ENCODE measurements around the gene ASMT. TPM values are rescaled to one million over a fixed set of nuclear protein-coding genes. Genes with fewer than 3 reads are reported as not detected.

ASMT gene
- total RNA-seq, 1 experiment from 2014 or later, result not detected

DNA sequence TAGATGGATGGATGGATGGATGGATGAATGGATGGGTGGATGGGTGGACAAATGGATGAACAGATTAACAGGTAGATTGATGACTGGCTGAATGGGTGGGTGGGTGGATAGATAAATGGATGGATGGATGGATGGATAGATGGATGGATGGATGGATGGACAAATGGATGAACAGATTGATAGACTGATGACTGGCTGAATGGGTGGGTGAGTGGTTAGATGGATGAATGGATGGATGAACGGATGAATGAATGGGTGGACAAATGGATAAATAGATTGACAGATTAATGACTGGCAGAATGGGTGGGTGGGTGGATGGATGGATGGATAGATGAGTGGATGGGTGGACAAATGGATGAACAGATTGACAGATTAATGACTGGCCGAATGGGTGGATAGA, 37.0 kb upstream of the ASMT start:
- no peak overlapping the region for H3K4me2 ChIP-seq (ENCODE audit: low read length)
- ChIA-PET CTCF (no interaction called here), POLR2A (ENCODE audit: unreplicated experiment) (no interaction called here)
- no peaks in the 10 kb centered on the region for H3F3A ChIP-seq (ENCODE audit: low read length, unreplicated experiment)
- peaks cover 4% of the 10 kb centered on the region; the same call in 1 of the 2 replicates for H3K4me1 ChIP-seq (ENCODE audit: insufficient read depth, low read length)
- no peaks in the 10 kb centered on the region for H3K9me2 ChIP-seq (replicated peaks; ENCODE audit: low read length)
- intact Hi-C loops (cut with micrococcal nuclease), result no loop called here
- ATAC-seq (no peak), DNase-seq (no peak)
- H3K9me3 ChIP-seq (ENCODE audit: low read length), result no peaks in the 10 kb centered on the region
- TF ChIP-seq EZH2 (IDR thresholded peaks at IDR 0.05; ENCODE audit: low read length, unreplicated experiment) (no peak), EZH2phosphoT487 (IDR thresholded peaks at IDR 0.05; ENCODE audit: borderline replicate concordance, low read length) (no peak)
- TF ChIP-seq, protein P1, sequence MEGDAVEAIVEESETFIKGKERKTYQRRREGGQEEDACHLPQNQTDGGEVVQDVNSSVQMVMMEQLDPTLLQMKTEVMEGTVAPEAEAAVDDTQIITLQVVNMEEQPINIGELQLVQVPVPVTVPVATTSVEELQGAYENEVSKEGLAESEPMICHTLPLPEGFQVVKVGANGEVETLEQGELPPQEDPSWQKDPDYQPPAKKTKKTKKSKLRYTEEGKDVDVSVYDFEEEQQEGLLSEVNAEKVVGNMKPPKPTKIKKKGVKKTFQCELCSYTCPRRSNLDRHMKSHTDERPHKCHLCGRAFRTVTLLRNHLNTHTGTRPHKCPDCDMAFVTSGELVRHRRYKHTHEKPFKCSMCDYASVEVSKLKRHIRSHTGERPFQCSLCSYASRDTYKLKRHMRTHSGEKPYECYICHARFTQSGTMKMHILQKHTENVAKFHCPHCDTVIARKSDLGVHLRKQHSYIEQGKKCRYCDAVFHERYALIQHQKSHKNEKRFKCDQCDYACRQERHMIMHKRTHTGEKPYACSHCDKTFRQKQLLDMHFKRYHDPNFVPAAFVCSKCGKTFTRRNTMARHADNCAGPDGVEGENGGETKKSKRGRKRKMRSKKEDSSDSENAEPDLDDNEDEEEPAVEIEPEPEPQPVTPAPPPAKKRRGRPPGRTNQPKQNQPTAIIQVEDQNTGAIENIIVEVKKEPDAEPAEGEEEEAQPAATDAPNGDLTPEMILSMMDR (conservative IDR thresholded peaks at IDR 0.05; ENCODE audit: low read depth, low read length), result no peak
- BruUV-seq (replicated peaks), result no TSS peak
- no peak overlapping the region for H2AFZ ChIP-seq (ENCODE audit: low read length)
- H3K27me3 ChIP-seq (ENCODE audit: low read length), result no peaks in the 10 kb centered on the region
- no peaks in the 10 kb centered on the region for H3K79me2 ChIP-seq (ENCODE audit: low read length)
- H3K27ac ChIP-seq (ENCODE audit: low read length), result no peak overlapping the region
- H3K9ac ChIP-seq (ENCODE audit: low read length), result no peak overlapping the region
- H3K4me3 ChIP-seq (ENCODE audit: low read length), result no peak overlapping the region
- no peaks in the 10 kb centered on the region for H3K36me3 ChIP-seq (ENCODE audit: low read depth, low read length)
- H4K20me1 ChIP-seq (ENCODE audit: low read length), result no peaks in the 10 kb centered on the region

DNA sequence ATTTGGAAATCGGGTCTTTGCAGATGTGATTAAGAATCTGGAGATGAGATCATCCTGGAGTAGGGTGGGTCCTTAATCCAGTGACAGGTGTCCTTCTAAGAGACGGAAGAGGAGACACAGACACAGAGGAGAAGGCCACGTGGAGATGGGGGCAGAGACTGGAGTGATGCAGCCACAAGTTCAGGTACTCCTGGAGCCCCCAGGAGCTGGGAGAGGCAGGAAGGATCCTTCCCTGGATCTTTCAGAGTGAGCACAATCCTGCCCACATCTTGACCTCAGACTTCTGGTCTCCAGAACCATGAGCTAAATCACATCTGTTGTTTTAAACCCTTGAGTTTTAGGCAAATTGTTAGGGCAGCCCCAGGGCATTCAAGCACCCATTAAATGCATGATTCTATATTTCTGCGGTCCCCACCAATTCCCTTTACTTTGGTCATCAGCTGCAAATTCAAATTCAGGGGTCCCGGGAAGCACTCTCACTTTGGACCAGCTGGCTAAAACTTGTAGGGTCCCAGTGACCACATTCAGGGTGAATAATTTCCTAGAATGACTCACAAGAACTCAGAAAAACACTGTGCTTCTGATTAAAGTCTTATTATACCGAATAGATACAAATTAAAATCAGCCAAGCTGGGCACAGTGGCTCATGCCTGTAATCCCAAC, 36.2 kb upstream of the ASMT start:
- no peak overlapping the region for H3K4me3 ChIP-seq (ENCODE audit: low read length)
- intact Hi-C loops (cut with micrococcal nuclease), result no loop called here
- no peaks in the 10 kb centered on the region for H3K36me3 ChIP-seq (ENCODE audit: low read depth, low read length)
- POLR2A ChIA-PET (ENCODE audit: unreplicated experiment), result no interaction called here
- no peak for ATAC-seq
- CTCF ChIA-PET, result no interaction called here
- BruUV-seq (replicated peaks), result no TSS peak
- H3K4me2 ChIP-seq (ENCODE audit: low read length), result no peak overlapping the region
- no peak for DNase-seq
- no peaks in the 10 kb centered on the region for H3K79me2 ChIP-seq (ENCODE audit: low read length)
- H3K27ac ChIP-seq (ENCODE audit: low read length), result no peak overlapping the region
- H2AFZ ChIP-seq (ENCODE audit: low read length), result no peak overlapping the region
- H4K20me1 ChIP-seq (ENCODE audit: low read length), result no peaks in the 10 kb centered on the region
- H3F3A ChIP-seq (ENCODE audit: low read length, unreplicated experiment), result no peaks in the 10 kb centered on the region
- no peaks in the 10 kb centered on the region for H3K9me2 ChIP-seq (replicated peaks; ENCODE audit: low read length)
- TF ChIP-seq EZH2phosphoT487 (IDR thresholded peaks at IDR 0.05; ENCODE audit: borderline replicate concordance, low read length) (no peak), EZH2 (IDR thresholded peaks at IDR 0.05; ENCODE audit: low read length, unreplicated experiment) (no peak)
- TF ChIP-seq, protein P1 (conservative IDR thresholded peaks at IDR 0.05; ENCODE audit: low read depth, low read length), result no peak
- peaks cover 5% of the 10 kb centered on the region; the same call in 1 of the 2 replicates for H3K4me1 ChIP-seq (ENCODE audit: insufficient read depth, low read length)
- H3K9me3 ChIP-seq (ENCODE audit: low read length), result no peaks in the 10 kb centered on the region
- H3K27me3 ChIP-seq (ENCODE audit: low read length), result no peaks in the 10 kb centered on the region
- H3K9ac ChIP-seq (ENCODE audit: low read length), result no peak overlapping the region

DNA sequence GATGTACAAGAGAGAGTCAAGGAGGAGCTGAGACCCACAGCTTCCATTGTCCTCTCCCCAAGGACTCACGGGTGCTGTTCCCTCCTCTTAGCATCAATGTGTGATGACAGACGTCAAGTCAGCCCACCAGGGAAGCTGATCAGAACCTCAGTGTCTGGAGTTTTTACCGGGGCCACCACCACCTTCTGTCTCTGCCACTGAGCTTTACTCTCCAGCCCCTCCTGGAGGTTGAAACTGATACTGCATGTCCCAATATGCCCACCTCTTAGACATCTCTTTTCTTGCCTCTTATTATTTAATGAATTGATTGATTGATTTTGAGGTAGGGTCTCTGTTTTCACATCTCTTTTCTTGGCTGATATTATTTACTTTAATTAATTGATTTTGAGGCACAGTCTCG, 33.7 kb upstream of the ASMT start:
- no peak overlapping the region for H3K27ac ChIP-seq (ENCODE audit: low read length)
- CTCF ChIA-PET, result no interaction called here
- BruUV-seq (replicated peaks), result no TSS peak
- TF ChIP-seq, protein P1 (conservative IDR thresholded peaks at IDR 0.05; ENCODE audit: low read depth, low read length), result peak; percentile 61
- TF ChIP-seq EZH2phosphoT487 (IDR thresholded peaks at IDR 0.05; ENCODE audit: borderline replicate concordance, low read length), result no peak
- H3K9me3 ChIP-seq (ENCODE audit: low read length), result no peaks in the 10 kb centered on the region
- peaks cover 5% of the 10 kb centered on the region; the same call in 1 of the 2 replicates for H3K4me1 ChIP-seq (ENCODE audit: insufficient read depth, low read length)
- H2AFZ ChIP-seq (ENCODE audit: low read length), result peak overlapping the region; percentile 45; the same call in 1 of the 2 replicates
- H3K79me2 ChIP-seq (ENCODE audit: low read length), result no peaks in the 10 kb centered on the region
- no peaks in the 10 kb centered on the region for H3K27me3 ChIP-seq (ENCODE audit: low read length)
- H3K36me3 ChIP-seq (ENCODE audit: low read depth, low read length), result no peaks in the 10 kb centered on the region
- POLR2A ChIA-PET (ENCODE audit: unreplicated experiment), result no interaction called here
- no peaks in the 10 kb centered on the region for H3F3A ChIP-seq (ENCODE audit: low read length, unreplicated experiment)
- H3K9me2 ChIP-seq (replicated peaks; ENCODE audit: low read length), result no peaks in the 10 kb centered on the region
- H3K9ac ChIP-seq (ENCODE audit: low read length), result no peak overlapping the region
- no peak overlapping the region for H3K4me3 ChIP-seq (ENCODE audit: low read length)
- no peaks in the 10 kb centered on the region for H4K20me1 ChIP-seq (ENCODE audit: low read length)
- DNase-seq (peak; percentile 71), ATAC-seq (peak; percentile 58)
- intact Hi-C loops (cut with micrococcal nuclease), result loop anchor here (2.0 to 5.0 kb wide), 2 partner anchors 126 to 334 kb away; no protein-coding TSS in a partner anchor
- H3K4me2 ChIP-seq (ENCODE audit: low read length), result no peak overlapping the region
